Suprapubic skin (tissue), 4 donors: ENCODE results near the gene CBLC. TPM values are rescaled to one million over a fixed set of nuclear protein-coding genes. Genes with fewer than 3 reads are reported as not detected.
"Not testable (repeated sequence)": the region's sequence is repeated elsewhere in the genome, so short reads cannot be mapped to it uniquely, and the experiment has no call there.

Experiments used
- DNase-seq, 2 donors: peaks; one replicate each; pipeline ENCODE4 v3.0.0-alpha.2; 2019; ENCODE audit warnings: low spot score in 2 of 2
- H3K27ac ChIP-seq: fragments of 200-600 bp; sonication (generic); one replicate; pipeline ENCODE4 v1.5.1; 2019
- H3K27me3 ChIP-seq: fragments of 200-600 bp; sonication (generic); one replicate; pipeline ENCODE4 v1.5.1; 2019
- H3K36me3 ChIP-seq: fragments of 200-600 bp; sonication (generic); one replicate; pipeline ENCODE4 v1.5.1; 2019
- H3K4me1 ChIP-seq: fragments of 200-600 bp; sonication (generic); one replicate; pipeline ENCODE4 v1.5.1; 2019
- H3K4me3 ChIP-seq: fragments of 200-600 bp; sonication (generic); one replicate; pipeline ENCODE4 v1.5.1; 2019; ENCODE audit warnings: mild to moderate bottlenecking
- H3K9me3 ChIP-seq: fragments of 200-600 bp; sonication (generic); one replicate; pipeline ENCODE4 v1.5.1; 2019
- CTCF ChIP-seq, 2 donors: fragments of 200-600 bp in 1 of 2; fragments of 450-650 bp in 1 of 2; sonication (generic) in 1 of 2; IDR thresholded peaks; one replicate each; pipeline ENCODE4 v1.5.1; 2016 to 2019; ENCODE audit warnings: antibody characterized with exemption in 2 of 2, mild to moderate bottlenecking in 1 of 2, moderate library complexity in 1 of 2
- EP300 ChIP-seq: sonication (generic); formaldehyde crosslinking; IDR thresholded peaks from one replicate; pipeline ENCODE4 v1.6.1; 2017; ENCODE audit warnings: antibody characterized with exemption
- POLR2A ChIP-seq, 2 donors: fragments of 450-650 bp; IDR thresholded peaks; one replicate each; pipeline ENCODE4 v1.6.1; 2017; ENCODE audit warnings: antibody characterized with exemption in 2 of 2, mild to moderate bottlenecking in 2 of 2, moderate library complexity in 2 of 2
- POLR2AphosphoS5 ChIP-seq, 3 donors: sonication (generic); formaldehyde crosslinking; IDR thresholded peaks; one replicate each; pipeline ENCODE4 v1.6.1; 2017; ENCODE audit warnings: antibody characterized with exemption in 3 of 3
- WGBS: methylation state at CpG from one replicate; pipeline ENCODE4 v1.1.5; 2018; 5-methylcytosine and 5-hydroxymethylcytosine counted together
- total RNA-seq, 4 donors: library from RNA; depleted of rRNA; stranded (reverse); fragments of >200 nt; gene quantifications; one replicate each; pipeline ENCODE4 v1.1.0, GENCODE V29; 2016

Gene CBLC
- total RNA-seq, 4 donors from 2014 or later: 60.4 to 94.4 (median 65.7) TPM

GRCh38 chr19:44779150-44779549 lies 1.5 kb downstream of the CBLC start:
- no peaks in the 10 kb centered on the region for H3K9me3 ChIP-seq
- no peak overlapping the region for H3K27ac ChIP-seq
- H3K27me3 ChIP-seq: peaks cover 6% of the 10 kb centered on the region
- no peak for TF ChIP-seq EP300
- no peak for TF ChIP-seq CTCF (IDR thresholded peaks at IDR 0.05)
- no peak for TF ChIP-seq POLR2A (IDR thresholded peaks at IDR 0.05)
- H3K4me3 ChIP-seq: no peak overlapping the region
- H3K36me3 ChIP-seq: no peaks in the 10 kb centered on the region
- no peak for DNase-seq
- 74% methylated on average over 2 of the region's 2 CpGs for WGBS
- H3K4me1 ChIP-seq: peaks cover 42% of the 10 kb centered on the region

DNA sequence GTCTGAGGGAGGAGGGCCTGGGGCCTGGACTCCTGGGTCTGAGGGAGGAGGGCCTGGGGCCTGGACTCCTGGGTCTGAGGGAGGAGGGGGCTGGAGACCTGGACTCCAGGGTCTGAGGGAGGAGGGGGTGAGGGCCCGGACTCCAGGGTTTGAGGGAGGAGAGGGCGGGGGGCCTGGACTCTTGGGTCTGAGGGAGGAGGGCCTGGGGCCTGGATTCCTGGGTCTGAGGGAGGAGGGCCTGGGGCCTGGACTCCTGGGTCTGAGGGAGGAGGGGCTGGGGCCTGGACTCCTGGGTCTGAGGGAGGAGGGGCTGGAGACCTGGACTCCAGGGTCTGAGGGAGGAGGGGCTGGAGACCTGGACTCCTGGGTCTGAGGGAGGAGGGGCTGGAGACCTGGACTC lies 4.0 kb downstream of the CBLC start:
- DNase-seq, H3K4me3 ChIP-seq, H3K27ac ChIP-seq, H3K27me3 ChIP-seq, H3K36me3 ChIP-seq, H3K9me3 ChIP-seq: not testable (repeated sequence)
- 100% methylated on average over 1 of the region's 2 CpGs for WGBS
- peaks cover 26% of the 10 kb centered on the region for H3K4me1 ChIP-seq

GRCh38 chr19:44782729-44783128 lies 5.0 kb downstream of the CBLC start:
- Histone ChIP-seq H3K36me3 (no peaks in the 10 kb centered on the region), H3K4me1 (peaks cover 15% of the 10 kb centered on the region), H3K27me3 (peaks cover 4% of the 10 kb centered on the region), H3K27ac (no peak overlapping the region), H3K4me3 (no peak overlapping the region), H3K9me3 (no peaks in the 10 kb centered on the region)
- TF ChIP-seq POLR2A (IDR thresholded peaks at IDR 0.05) (no peak), EP300 (no peak), CTCF (IDR thresholded peaks at IDR 0.05) (no peak), POLR2AphosphoS5 (IDR thresholded peaks at IDR 0.05) (no peak)
- DNase-seq: no peak
- WGBS: 96% methylated on average over 5 of the region's 5 CpGs

- TF ChIP-seq EP300 (no peak), POLR2A (IDR thresholded peaks at IDR 0.05) (no peak), POLR2AphosphoS5 (IDR thresholded peaks at IDR 0.05) (no peak), CTCF (IDR thresholded peaks at IDR 0.05) (no peak)
- Histone ChIP-seq H3K27me3 (no peaks in the 10 kb centered on the region), H3K4me1 (peaks cover 10% of the 10 kb centered on the region), H3K36me3 (no peaks in the 10 kb centered on the region), H3K9me3 (no peaks in the 10 kb centered on the region), H3K27ac (no peak overlapping the region), H3K4me3 (no peak overlapping the region)
- no peak for DNase-seq
- WGBS: 97% methylated on average over 4 of the region's 4 CpGs
These were observed 5.9 kb downstream of the CBLC start for GRCh38 chr19:44783545-44783944.

DNA sequence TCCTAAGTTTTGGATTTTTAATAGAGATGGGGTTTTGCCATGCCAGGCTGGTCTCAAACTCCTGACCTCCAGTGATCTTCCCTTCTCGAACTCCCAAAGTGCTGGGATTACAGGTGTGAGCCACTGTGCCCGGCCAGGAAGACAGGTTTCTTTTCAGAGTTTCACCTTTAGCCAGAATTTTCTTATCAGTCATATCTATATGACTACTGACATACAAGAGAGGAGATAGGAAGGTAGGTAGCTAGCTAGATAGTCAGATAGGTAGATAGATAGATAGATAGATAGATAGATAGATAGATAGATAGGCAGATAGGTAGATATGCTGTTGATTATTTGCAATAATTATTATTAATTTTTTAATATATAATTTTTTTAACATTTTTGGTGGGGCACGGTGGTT lies 7.6 kb downstream of the CBLC start:
- TF ChIP-seq POLR2AphosphoS5 (IDR thresholded peaks at IDR 0.05) (no peak), EP300 (no peak), POLR2A (IDR thresholded peaks at IDR 0.05) (no peak), CTCF (IDR thresholded peaks at IDR 0.05) (no peak)
- Histone ChIP-seq H3K4me3 (no peak overlapping the region), H3K36me3 (peaks cover 3% of the 10 kb centered on the region), H3K27ac (no peak overlapping the region), H3K27me3 (no peaks in the 10 kb centered on the region), H3K4me1 (peaks cover 7% of the 10 kb centered on the region), H3K9me3 (no peaks in the 10 kb centered on the region)
- no peak for DNase-seq
- whole genome bisulfite sequencing: 77% methylated on average over 3 of the region's 3 CpGs

- TF ChIP-seq CTCF (IDR thresholded peaks at IDR 0.05) (no peak), EP300 (no peak), POLR2AphosphoS5 (IDR thresholded peaks at IDR 0.05) (no peak), POLR2A (IDR thresholded peaks at IDR 0.05) (no peak)
- Histone ChIP-seq H3K27ac (no peak overlapping the region), H3K27me3 (no peaks in the 10 kb centered on the region), H3K4me1 (peaks cover 7% of the 10 kb centered on the region), H3K4me3 (no peak overlapping the region), H3K36me3 (peaks cover 3% of the 10 kb centered on the region), H3K9me3 (no peaks in the 10 kb centered on the region)
- DNase-seq: no peak
- WGBS: 87% methylated on average over 15 of the region's 15 CpGs
These were observed 8.3 kb downstream of the CBLC start for GRCh38 chr19:44785993-44786392.
